ENCODE data around the gene GPR85.
"Not testable (repeated sequence)": the region's sequence is repeated elsewhere in the genome, so short reads cannot be mapped to it uniquely, and the experiment has no call there.

GPR85 gene, protein sequence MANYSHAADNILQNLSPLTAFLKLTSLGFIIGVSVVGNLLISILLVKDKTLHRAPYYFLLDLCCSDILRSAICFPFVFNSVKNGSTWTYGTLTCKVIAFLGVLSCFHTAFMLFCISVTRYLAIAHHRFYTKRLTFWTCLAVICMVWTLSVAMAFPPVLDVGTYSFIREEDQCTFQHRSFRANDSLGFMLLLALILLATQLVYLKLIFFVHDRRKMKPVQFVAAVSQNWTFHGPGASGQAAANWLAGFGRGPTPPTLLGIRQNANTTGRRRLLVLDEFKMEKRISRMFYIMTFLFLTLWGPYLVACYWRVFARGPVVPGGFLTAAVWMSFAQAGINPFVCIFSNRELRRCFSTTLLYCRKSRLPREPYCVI

DNA sequence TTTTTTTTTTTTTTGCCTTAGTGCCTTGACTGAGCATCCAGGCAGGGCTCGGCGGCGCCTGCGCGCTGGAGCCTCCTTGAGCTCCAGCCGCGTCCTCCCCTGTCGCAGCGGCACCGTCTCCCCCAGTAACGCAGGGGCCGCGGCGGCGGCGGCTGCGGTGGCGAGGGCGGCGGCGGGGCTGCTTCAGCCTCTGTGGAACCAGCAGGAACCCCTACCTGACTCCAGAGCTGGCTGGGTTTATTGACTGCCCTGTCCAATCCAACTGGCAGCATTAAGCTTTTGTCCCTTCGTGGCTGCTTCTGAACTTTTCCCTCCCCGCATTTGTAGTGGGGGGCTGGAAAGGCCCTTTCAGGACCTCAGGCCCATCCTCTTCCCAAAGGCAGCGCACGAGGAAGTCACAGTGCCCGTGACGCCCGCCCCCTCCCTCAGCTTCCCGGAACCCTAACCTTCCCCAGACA lies at the start of gene GPR85:
Gene GPR85, minus strand, starts transcription at position 397 of the 458 bp plus-strand sequence. CDS start 2,106 bp downstream, outside the sequence.
- peak; percentile 5 to 6 for DNase-seq

DNA sequence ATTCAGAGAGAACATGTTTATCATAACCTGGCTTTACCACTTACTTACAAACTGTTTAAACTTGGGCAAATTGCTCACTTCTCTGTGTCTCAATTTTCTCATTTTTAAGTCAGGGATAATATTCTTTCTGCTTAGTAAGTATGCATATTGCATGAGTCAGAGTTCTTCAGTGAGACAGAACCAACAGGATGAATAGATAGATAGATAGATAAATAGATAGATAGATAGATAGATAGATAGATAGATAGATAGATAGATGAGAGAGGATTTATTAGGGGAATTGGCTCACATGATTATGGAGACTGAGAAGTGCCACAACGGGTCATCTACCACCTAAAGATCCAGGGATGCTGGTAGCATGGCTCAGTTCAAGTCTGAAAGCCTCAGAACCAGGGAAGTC lies 47.4 kb upstream of the GPR85 start:
- DNase-seq, result no peak

GRCh38 chr7:113131367-113131766 lies 44.7 kb upstream of the GPR85 start:
- DNase-seq, result no peak

GRCh38 chr7:113128031-113128430 lies 41.4 kb upstream of the GPR85 start:
- no peak for DNase-seq

DNA sequence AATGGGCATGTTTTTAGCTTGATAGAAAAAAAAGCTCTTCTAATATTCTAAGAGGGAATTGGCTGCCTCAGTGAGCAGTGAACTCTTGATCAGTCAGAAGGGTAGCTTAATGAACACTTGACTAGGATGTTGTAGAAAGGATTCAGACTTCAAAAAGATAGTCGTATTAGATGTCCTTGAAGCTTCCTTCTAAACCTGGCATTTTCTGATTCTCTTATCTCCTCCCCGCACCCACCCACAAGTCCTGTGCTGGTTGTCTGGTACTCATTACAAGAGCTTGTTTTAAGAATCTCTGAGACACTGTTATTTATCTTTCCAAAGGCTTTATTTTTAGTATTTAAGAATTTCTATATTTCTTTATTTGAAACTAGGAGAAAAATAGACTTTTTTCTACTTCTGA lies 39.1 kb upstream of the GPR85 start:
- DNase-seq, result no peak

DNA sequence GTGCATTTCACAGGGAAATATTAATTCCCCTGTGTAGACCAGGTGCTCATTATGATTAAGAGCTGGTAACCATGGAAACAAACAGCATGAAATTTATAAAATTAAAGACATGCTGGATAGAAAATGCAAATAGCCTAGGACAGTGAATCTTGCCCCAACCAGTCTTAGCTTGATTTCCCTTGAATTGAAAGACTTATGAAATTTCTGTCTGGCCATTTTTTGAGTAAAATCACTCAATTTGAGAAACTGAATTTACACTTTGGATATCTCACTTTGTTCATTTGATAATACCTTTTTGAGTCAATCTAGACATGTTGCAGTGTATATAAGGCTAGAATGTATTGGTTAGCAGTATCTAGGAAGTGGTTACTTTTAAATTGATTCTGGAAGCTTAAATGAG lies 36.1 kb upstream of the GPR85 start:
- DNase-seq, result no peak

- no peak for DNase-seq
Measured at GRCh38 chr7:113120647-113121046, 34.0 kb upstream of the GPR85 start.

GRCh38 chr7:113119429-113119828 lies 32.8 kb upstream of the GPR85 start:
- no peak for DNase-seq

DNA sequence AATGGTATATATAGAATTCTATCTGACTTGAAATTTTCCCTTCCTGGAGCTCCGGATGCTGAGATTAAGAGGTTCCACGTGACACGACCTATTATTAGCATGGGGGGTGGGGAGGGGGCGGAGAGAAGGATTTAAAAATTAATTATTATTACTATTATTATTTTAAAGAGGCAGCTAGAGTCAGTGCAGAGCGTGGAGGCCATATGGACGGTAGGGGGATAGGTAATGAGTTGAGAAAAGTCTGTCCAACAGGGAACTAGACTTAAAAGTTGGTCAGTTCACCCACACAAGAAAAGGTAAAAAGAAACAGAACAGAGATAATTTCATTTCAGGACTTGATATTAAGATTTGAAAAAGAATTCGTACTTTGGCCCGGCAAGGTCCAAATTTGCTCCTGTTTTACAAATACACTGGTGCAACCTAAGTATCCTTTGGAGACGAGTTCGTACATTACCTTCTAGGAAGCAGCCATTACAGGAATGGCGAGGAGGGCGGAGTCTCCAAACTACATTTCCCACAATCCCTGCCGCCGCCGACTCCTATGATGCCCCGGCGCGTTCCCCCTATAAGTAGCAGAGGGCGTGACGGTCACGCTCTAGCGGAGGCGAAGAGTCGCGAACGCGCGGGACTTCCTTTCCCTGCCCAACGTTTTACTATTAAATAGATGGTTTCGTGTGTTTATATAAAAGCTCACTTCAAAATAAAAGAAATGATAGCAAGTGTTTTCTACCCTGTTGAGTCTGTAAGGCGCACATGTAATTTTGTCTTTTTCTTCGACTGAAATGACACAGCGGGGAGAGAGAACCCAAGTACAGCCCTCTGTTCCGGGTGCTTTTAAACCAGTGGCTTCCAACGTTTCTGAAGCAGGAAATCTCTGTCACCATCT lies 31.7 kb upstream of the GPR85 start, which contains the start of gene SMIM30:
Gene SMIM30, minus strand, starts transcription at position 481 of the 886 bp plus-strand sequence. CDS start 976 bp downstream, outside the sequence.
- peak; percentile 80 to 82 for DNase-seq

- not testable (repeated sequence) for DNase-seq
Measured at GRCh38 chr7:113117374-113117774, 30.7 kb upstream of the GPR85 start.

DNA sequence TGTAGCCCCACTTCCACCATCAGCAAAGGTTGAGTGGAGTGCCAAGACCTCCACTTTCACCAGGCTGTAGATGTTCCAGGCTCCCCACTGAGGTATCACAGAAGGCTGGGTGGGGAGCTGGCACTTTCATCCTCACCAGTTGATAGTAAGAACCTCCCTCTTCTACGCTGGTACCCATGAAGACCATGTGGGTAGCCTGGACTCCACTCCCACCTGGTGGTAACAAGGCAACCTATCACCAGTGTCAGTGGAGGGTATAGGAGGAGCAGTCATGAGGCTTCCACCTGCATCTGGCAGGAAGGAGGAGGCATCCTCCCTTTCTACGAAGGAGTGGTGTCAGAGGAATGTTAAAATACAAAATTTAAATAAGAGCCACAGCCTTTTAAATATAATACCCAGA lies 27.3 kb upstream of the GPR85 start:
- DNase-seq, result no peak

DNA sequence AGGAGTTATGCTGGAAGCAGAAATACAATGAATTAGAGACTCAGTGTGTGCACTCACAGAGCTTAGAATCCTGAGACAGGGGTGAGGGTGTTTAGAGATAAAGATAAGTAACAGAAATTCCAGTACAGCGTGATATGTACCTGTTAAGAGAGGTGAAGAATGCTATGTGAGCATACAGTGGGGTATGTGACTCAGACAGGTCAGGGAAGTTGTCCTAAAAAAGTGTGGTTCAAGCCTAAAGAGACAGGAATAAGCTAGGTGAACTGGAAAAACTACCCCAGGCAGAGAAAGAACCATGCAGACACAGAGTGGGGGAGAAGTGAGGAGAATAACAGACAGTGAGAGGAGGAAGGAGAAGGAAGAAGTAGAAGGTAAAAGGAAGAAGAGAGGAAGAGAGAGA lies 23.1 kb upstream of the GPR85 start:
- DNase-seq, result no peak

DNA sequence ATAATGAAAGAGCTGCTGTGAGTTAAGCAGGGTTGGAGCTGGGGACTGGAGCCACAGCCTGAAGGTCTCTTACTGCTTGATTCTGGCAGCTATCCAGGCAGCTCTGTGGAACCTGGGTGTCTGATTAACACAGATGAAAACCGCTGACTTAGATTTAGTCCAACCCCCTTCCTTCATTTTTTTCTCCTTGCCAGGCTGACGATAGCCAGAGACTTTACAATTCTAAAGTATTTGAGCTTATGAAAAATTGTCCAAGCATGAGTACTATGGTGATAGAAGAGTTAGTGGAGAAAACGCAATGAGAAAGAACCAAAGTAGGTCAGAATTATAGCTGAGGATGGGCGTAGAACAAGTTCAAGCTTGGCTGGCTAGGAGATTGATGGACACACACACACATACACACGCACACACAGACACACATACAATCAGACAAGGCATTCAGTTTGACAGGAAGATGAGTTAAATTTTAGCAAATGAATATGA lies 13.5 kb upstream of the GPR85 start:
- DNase-seq, result no peak

DNA sequence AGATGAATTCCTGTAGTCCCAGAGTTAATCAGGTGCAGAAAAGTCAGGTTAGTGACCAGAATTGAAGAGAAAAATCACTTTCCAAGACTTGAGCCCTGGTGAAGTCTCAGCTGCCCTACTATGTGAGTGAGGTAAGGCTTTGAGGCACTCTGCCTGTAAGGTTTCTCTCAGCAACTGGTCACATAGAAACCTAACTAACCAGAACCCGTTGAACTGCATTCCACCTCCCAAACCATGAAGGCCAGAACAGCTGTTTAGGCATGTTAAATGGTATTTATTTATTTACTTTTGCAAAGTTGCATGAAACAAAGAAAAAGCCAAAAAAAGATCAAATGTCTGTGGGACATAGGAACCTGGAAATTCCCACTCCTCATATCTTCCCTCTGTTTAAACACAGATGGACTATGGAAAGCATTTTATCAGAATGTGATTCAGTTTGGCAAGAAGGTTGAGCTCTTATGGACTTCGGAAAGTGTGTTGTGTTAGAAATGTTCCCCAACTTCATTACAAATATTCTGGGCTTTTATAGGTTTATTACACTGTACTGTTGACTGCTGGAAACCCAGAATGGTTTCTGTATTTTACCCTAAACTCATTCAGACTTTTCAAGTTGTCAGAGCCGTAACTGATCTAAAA lies 12.8 kb upstream of the GPR85 start:
- no peak for DNase-seq

DNA sequence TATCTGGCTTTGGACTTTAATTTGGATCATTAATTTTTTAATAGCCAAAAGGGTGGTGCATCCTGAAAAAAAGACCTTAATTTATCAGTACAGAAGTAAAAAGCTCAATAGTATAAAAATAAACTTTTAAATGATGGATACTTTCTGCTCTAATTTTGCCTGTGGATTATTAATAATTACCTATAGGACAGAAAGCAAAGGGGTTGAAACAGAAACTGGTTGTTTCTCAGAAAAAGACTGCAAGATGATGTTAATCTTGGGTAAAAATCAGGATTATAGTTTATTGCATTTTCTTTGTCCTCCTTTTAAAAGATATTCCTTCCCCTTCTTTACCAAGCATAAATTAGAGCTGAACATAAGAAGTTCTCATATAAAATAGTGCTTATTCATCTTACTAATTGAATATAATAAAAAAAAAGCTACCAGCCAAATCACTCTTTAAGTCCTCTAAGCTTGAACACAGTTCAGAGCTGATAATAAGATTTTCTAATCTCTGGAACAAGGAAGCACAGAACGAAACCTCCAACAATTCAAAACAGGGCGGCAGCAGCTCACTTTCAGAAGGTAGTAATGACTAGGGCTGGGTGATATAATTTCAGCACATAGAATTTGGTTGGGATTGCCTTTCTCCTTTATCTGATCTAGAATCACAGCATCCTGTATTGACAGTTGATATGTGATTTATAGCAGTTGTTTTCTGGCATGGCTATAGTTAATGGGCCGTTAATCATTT lies 8.1 kb upstream of the GPR85 start:
- no peak for DNase-seq

DNA sequence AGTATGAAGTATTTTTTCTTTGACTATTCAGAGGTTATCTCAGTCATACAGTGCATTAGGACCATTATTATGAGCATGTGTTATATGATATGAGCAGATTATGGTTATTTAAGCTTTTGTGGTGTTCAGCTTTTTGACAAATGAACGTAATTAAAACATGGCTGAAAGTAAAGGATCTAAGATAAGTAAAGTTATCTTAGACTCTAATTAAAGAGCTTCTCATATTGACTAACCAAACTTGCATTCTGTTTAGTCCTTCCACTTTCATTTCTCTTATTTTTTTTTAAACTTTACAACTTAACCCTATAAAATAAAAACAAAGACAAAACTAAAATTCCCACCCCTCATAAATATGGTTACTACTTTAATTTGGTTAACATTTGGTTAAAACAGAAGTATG lies 6.9 kb upstream of the GPR85 start:
- DNase-seq, result no peak

- no peak for DNase-seq
Measured at GRCh38 chr7:113092762-113093161, 6.1 kb upstream of the GPR85 start.

- no peak for DNase-seq
Measured at GRCh38 chr7:113087071-113087998, 708 bp upstream of the GPR85 start.

GRCh38 chr7:113085781-113086390 lies 741 bp downstream of the GPR85 start:
- no peak for DNase-seq

- no peak for DNase-seq
Measured at GRCh38 chr7:113084496-113085172, 2.0 kb downstream of the GPR85 start.
